Hepatocyte (in vitro differentiated cells): ENCODE measurements around the gene R3HDML. TPM values are rescaled to one million over a fixed set of nuclear protein-coding genes. Genes with fewer than 3 reads are reported as not detected.
A peak's percentile ranks its signal among the peaks of the same experiment; 100 is the strongest.

ENCODE experiments used
- DNase-seq: peaks from one replicate; pipeline ENCODE4 v3.0.0-alpha.2; 2016; ENCODE audit warnings: low spot score
- H2AFZ ChIP-seq: fragments of 200-600 bp; sonication (generic); 2 replicates; pipeline ENCODE4 v1.6.0; 2016; ENCODE audit warnings: antibody characterized with exemption, mild to moderate bottlenecking
- H3K27ac ChIP-seq: fragments of 200-600 bp; sonication (generic); 2 replicates; pipeline ENCODE4 v1.5.1; 2016; ENCODE audit warnings: mild to moderate bottlenecking
- H3K27me3 ChIP-seq: fragments of 200-600 bp; sonication (generic); 2 replicates; pipeline ENCODE4 v1.6.1; 2016
- H3K36me3 ChIP-seq: fragments of 200-600 bp; sonication (generic); replicated peaks from 2 replicates; pipeline ENCODE4 v1.5.1; 2016; ENCODE audit warnings: low read depth; ENCODE audit not compliant: insufficient read depth
- H3K4me1 ChIP-seq: fragments of 200-600 bp; sonication (generic); 2 replicates; pipeline ENCODE4 v1.5.1; 2016; ENCODE audit warnings: mild to moderate bottlenecking, moderate library complexity; ENCODE audit not compliant: insufficient read depth
- H3K4me2 ChIP-seq: fragments of 200-600 bp; sonication (generic); 2 replicates; pipeline ENCODE4 v1.6.0; 2016
- H3K4me3 ChIP-seq: fragments of 200-600 bp; sonication (generic); 2 replicates; pipeline ENCODE4 v1.5.1; 2016; ENCODE audit warnings: mild to moderate bottlenecking
- H3K79me2 ChIP-seq: fragments of 200-600 bp; sonication (generic); 2 replicates; pipeline ENCODE4 v1.6.0; 2017; ENCODE audit warnings: mild to moderate bottlenecking
- H3K9me2 ChIP-seq: fragments of 200-600 bp; sonication (generic); replicated peaks from 2 replicates; pipeline ENCODE4 v1.6.0; 2017; ENCODE audit warnings: mild to moderate bottlenecking; ENCODE audit not compliant: insufficient read depth
- H3K9me3 ChIP-seq: fragments of 200-600 bp; sonication (generic); 2 replicates; pipeline ENCODE4 v1.5.1; 2016; ENCODE audit warnings: low read depth, mild to moderate bottlenecking
- H4K20me1 ChIP-seq: fragments of 200-600 bp; sonication (generic); 2 replicates; pipeline ENCODE4 v1.6.0; 2016; ENCODE audit warnings: mild to moderate bottlenecking; ENCODE audit not compliant: insufficient read depth, poor library complexity, severe bottlenecking
- EZH2 ChIP-seq: fragments of 200-600 bp; sonication (generic); IDR thresholded peaks from 2 replicates; pipeline ENCODE4 v1.6.1; 2016; ENCODE audit warnings: antibody characterized with exemption, mild to moderate bottlenecking, borderline replicate concordance
- EZH2phosphoT487 ChIP-seq: fragments of 200-600 bp; sonication (generic); IDR thresholded peaks from one replicate; pipeline ENCODE4 v1.6.1; 2018; ENCODE audit warnings: antibody characterized with exemption, mild to moderate bottlenecking, low read depth, moderate library complexity; ENCODE audit not compliant: unreplicated experiment, severe bottlenecking
- WGBS: methylation state at CpG from one replicate; pipeline ENCODE4 v1.1.6; 2016; ENCODE audit warnings: low lambda C conversion rate; ENCODE audit errors: missing lambda C conversion rate; 5-methylcytosine and 5-hydroxymethylcytosine counted together
- polyA plus RNA-seq: library from polyadenylated mRNA; unstranded; fragments of >200 nt; fragmentation: Nextera tagmentation; extraction: Ambion mirVana; gene quantifications from 2 replicates; pipeline ENCODE4 v1.2.1, GENCODE V29; 2016
- total RNA-seq: library from RNA; depleted of rRNA; stranded (reverse); fragments of >200 nt; gene quantifications from 2 replicates; pipeline ENCODE4 v1.2.3, GENCODE V29; 2014
- TF ChIP-seq, protein P1 (sequence below): fragments of 200-600 bp; sonication (generic); IDR thresholded peaks from 2 replicates; pipeline ENCODE4 v1.5.1; 2016; ENCODE audit warnings: antibody characterized with exemption, mild to moderate bottlenecking; ENCODE audit not compliant: poor library complexity

Gene R3HDML
- total and polyA plus RNA-seq, 2 experiments from 2014 or later, result 0.23 TPM; not detected in 1

GRCh38 chr20:44301285-44301684 is 35.6 kb upstream of the R3HDML start:
- Histone ChIP-seq H3K27me3 (no peaks in the 10 kb centered on the region), H3K9me2 (no peaks in the 10 kb centered on the region), H3K4me2 (no peak overlapping the region), H3K9me3 (no peaks in the 10 kb centered on the region), H3K4me3 (no peak overlapping the region), H3K79me2 (peaks cover 12% of the 10 kb centered on the region), H3K27ac (peak overlapping the region; percentile 87), H3K36me3 (no peaks in the 10 kb centered on the region), H4K20me1 (no peaks in the 10 kb centered on the region), H2AFZ (no peak overlapping the region), H3K4me1 (peaks cover 20% of the 10 kb centered on the region)
- DNase-seq, result no peak
- TF ChIP-seq EZH2phosphoT487, result no peak
- TF ChIP-seq, protein P1, sequence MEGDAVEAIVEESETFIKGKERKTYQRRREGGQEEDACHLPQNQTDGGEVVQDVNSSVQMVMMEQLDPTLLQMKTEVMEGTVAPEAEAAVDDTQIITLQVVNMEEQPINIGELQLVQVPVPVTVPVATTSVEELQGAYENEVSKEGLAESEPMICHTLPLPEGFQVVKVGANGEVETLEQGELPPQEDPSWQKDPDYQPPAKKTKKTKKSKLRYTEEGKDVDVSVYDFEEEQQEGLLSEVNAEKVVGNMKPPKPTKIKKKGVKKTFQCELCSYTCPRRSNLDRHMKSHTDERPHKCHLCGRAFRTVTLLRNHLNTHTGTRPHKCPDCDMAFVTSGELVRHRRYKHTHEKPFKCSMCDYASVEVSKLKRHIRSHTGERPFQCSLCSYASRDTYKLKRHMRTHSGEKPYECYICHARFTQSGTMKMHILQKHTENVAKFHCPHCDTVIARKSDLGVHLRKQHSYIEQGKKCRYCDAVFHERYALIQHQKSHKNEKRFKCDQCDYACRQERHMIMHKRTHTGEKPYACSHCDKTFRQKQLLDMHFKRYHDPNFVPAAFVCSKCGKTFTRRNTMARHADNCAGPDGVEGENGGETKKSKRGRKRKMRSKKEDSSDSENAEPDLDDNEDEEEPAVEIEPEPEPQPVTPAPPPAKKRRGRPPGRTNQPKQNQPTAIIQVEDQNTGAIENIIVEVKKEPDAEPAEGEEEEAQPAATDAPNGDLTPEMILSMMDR, result no peak

- H3K4me2 ChIP-seq, result peak overlapping the region; percentile 48
- H3K4me3 ChIP-seq, result no peak overlapping the region
- H4K20me1 ChIP-seq, result no peaks in the 10 kb centered on the region
- TF ChIP-seq EZH2phosphoT487 (no peak), EZH2 (no peak)
- TF ChIP-seq, protein P1, result no peak
- H3K9me2 ChIP-seq, result no peaks in the 10 kb centered on the region
- H3K4me1 ChIP-seq, result peaks cover 20% of the 10 kb centered on the region
- H3K36me3 ChIP-seq, result no peaks in the 10 kb centered on the region
- peak; percentile 66 for DNase-seq
- no peaks in the 10 kb centered on the region for H3K9me3 ChIP-seq
- peaks cover 12% of the 10 kb centered on the region for H3K79me2 ChIP-seq
- H2AFZ ChIP-seq, result no peak overlapping the region
- 30% methylated on average over 5 of the region's 5 CpGs for WGBS
- no peaks in the 10 kb centered on the region for H3K27me3 ChIP-seq
- peak overlapping the region; percentile 87 for H3K27ac ChIP-seq
Measured at GRCh38 chr20:44302026-44302669, 34.7 kb upstream of the R3HDML start.

GRCh38 chr20:44302736-44303135 is 34.1 kb upstream of the R3HDML start:
- Histone ChIP-seq H3K79me2 (peaks cover 15% of the 10 kb centered on the region), H3K9me2 (no peaks in the 10 kb centered on the region), H3K4me2 (peak overlapping the region; percentile 48), H4K20me1 (no peaks in the 10 kb centered on the region), H3K4me3 (no peak overlapping the region), H3K27ac (peak overlapping the region; percentile 87), H3K9me3 (no peaks in the 10 kb centered on the region), H3K36me3 (no peaks in the 10 kb centered on the region), H3K27me3 (no peaks in the 10 kb centered on the region), H3K4me1 (peaks cover 20% of the 10 kb centered on the region), H2AFZ (peak overlapping the region; percentile 29)
- DNase-seq, result no peak
- 76% methylated on average over 8 of the region's 8 CpGs for WGBS
- no peak for TF ChIP-seq EZH2phosphoT487
- TF ChIP-seq, protein P1, result no peak
- no peak for TF ChIP-seq EZH2
